ENCODE measurements around the gene OSGIN1. TPM values are rescaled to one million over a fixed set of nuclear protein-coding genes. Genes with fewer than 3 reads are reported as not detected.

OSGIN1 gene
- total and polyA plus RNA-seq, 2 donors (not counting 1 experiment from before 2014, with no cell fraction given): 0.85 to 1.8 TPM

GRCh38 chr16:83998091-83998490, 45.1 kb downstream of the OSGIN1 start:
- Histone ChIP-seq H3K27me3 (replicated peaks in 1 of 4; ENCODE audit: control extremely low read depth in 1 of 4, control insufficient read depth in 3 of 4, insufficient read depth in 4 of 4, low read length in 3 of 4) (peaks cover 0 to 13% (median 2%) of the 10 kb centered on the region in 4 experiments), H3K79me2 (ENCODE audit: control insufficient read depth, insufficient read depth, low read length) (no peaks in the 10 kb centered on the region), H3K9me3 (ENCODE audit: control extremely low read depth in 1 of 3, control insufficient read depth in 2 of 3, insufficient read depth in 1 of 3, low read length in 2 of 3) (peaks cover 0 to 3% (median 0%) of the 10 kb centered on the region in 3 donors), H3K4me3 (ENCODE audit: control extremely low read depth in 1 of 5, extremely low read depth in 1 of 5, insufficient read depth in 1 of 5, low read depth in 2 of 5, low read length in 4 of 5) (no peak overlapping the region), H2AFZ (ENCODE audit: insufficient read depth, low read depth, low read length, poor library complexity, severe bottlenecking) (no peak overlapping the region), H3K9ac (ENCODE audit: low read length) (no peak overlapping the region), H3K4me1 (ENCODE audit: control insufficient read depth in 2 of 2, insufficient read depth in 2 of 2, low read length in 2 of 2) (peaks cover 0 to 4% of the 10 kb centered on the region in 2 donors), H4K20me1 (ENCODE audit: control insufficient read depth, insufficient read depth, low read length, poor library complexity, severe bottlenecking) (no peaks in the 10 kb centered on the region), H3K27ac (ENCODE audit: low read length in 2 of 2) (no peak overlapping the region), H3K36me3 (replicated peaks in 1 of 2; ENCODE audit: control extremely low read depth in 1 of 2, control insufficient read depth in 1 of 2, extremely low read depth in 1 of 2, insufficient read depth in 2 of 2, low read length in 1 of 2) (no peaks in the 10 kb centered on the region), H3K4me2 (replicated peaks; ENCODE audit: low read depth, low read length, poor library complexity, severe bottlenecking) (no peak overlapping the region)
- intact Hi-C loops (cut with micrococcal nuclease): no loop called here
- Mint-ChIP-seq H3K4me3 (no peak overlapping the region), H3K27ac (no peak overlapping the region), H3K9me3 (ENCODE audit: insufficient read depth) (no peaks in the 10 kb centered on the region), H3K27me3 (peaks cover 29% of the 10 kb centered on the region), H3K4me1 (peaks cover 1% of the 10 kb centered on the region)
- ATAC-seq (ENCODE audit: low read depth) (no peak), DNase-seq (no peak)
- ChIA-PET POLR2A (no interaction called here), CTCF (no interaction called here)
- no peak for TF ChIP-seq EZH2 (IDR thresholded peaks at IDR 0.05; ENCODE audit: borderline replicate concordance, insufficient read depth, low read depth, low read length, poor library complexity, severe bottlenecking)
- TF ChIP-seq, protein P1, sequence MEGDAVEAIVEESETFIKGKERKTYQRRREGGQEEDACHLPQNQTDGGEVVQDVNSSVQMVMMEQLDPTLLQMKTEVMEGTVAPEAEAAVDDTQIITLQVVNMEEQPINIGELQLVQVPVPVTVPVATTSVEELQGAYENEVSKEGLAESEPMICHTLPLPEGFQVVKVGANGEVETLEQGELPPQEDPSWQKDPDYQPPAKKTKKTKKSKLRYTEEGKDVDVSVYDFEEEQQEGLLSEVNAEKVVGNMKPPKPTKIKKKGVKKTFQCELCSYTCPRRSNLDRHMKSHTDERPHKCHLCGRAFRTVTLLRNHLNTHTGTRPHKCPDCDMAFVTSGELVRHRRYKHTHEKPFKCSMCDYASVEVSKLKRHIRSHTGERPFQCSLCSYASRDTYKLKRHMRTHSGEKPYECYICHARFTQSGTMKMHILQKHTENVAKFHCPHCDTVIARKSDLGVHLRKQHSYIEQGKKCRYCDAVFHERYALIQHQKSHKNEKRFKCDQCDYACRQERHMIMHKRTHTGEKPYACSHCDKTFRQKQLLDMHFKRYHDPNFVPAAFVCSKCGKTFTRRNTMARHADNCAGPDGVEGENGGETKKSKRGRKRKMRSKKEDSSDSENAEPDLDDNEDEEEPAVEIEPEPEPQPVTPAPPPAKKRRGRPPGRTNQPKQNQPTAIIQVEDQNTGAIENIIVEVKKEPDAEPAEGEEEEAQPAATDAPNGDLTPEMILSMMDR (IDR thresholded peaks at IDR 0.05): no peak
- WGBS (ENCODE audit: insufficient coverage): 89% methylated on average over 13 of the region's 13 CpGs

- Histone ChIP-seq H3K4me2 (replicated peaks; ENCODE audit: low read depth, low read length, poor library complexity, severe bottlenecking) (no peak overlapping the region), H3K4me1 (ENCODE audit: control insufficient read depth in 2 of 2, insufficient read depth in 2 of 2, low read length in 2 of 2) (no peaks in the 10 kb centered on the region), H3K79me2 (ENCODE audit: control insufficient read depth, insufficient read depth, low read length) (no peaks in the 10 kb centered on the region), H3K4me3 (ENCODE audit: control extremely low read depth in 1 of 5, extremely low read depth in 1 of 5, insufficient read depth in 1 of 5, low read depth in 2 of 5, low read length in 4 of 5) (no peak overlapping the region), H3K27ac (ENCODE audit: low read length in 2 of 2) (no peak overlapping the region), H4K20me1 (ENCODE audit: control insufficient read depth, insufficient read depth, low read length, poor library complexity, severe bottlenecking) (no peaks in the 10 kb centered on the region), H3K36me3 (replicated peaks in 1 of 2; ENCODE audit: control extremely low read depth in 1 of 2, control insufficient read depth in 1 of 2, extremely low read depth in 1 of 2, insufficient read depth in 2 of 2, low read length in 1 of 2) (no peaks in the 10 kb centered on the region), H3K9me3 (ENCODE audit: control extremely low read depth in 1 of 3, control insufficient read depth in 2 of 3, insufficient read depth in 1 of 3, low read length in 2 of 3) (peaks cover 0 to 3% (median 0%) of the 10 kb centered on the region in 3 donors), H3K27me3 (replicated peaks in 1 of 4; ENCODE audit: control extremely low read depth in 1 of 4, control insufficient read depth in 3 of 4, insufficient read depth in 4 of 4, low read length in 3 of 4) (peaks cover 0 to 3% (median 0%) of the 10 kb centered on the region in 4 experiments), H3K9ac (ENCODE audit: low read length) (no peak overlapping the region), H2AFZ (ENCODE audit: insufficient read depth, low read depth, low read length, poor library complexity, severe bottlenecking) (no peak overlapping the region)
- intact Hi-C loops (cut with micrococcal nuclease): no loop called here
- Mint-ChIP-seq H3K9me3 (ENCODE audit: insufficient read depth) (no peaks in the 10 kb centered on the region), H3K27me3 (peaks cover 17% of the 10 kb centered on the region), H3K4me3 (no peak overlapping the region), H3K27ac (no peak overlapping the region), H3K4me1 (peaks cover under 1% of the 10 kb centered on the region)
- TF ChIP-seq, protein P1 (IDR thresholded peaks at IDR 0.05): no peak
- TF ChIP-seq EZH2 (IDR thresholded peaks at IDR 0.05; ENCODE audit: borderline replicate concordance, insufficient read depth, low read depth, low read length, poor library complexity, severe bottlenecking): no peak
- 87% methylated on average over 7 of the region's 13 CpGs for WGBS (ENCODE audit: insufficient coverage)
- CTCF ChIA-PET: no interaction called here
- ATAC-seq (ENCODE audit: low read depth) (no peak), DNase-seq (no peak)
- POLR2A ChIA-PET: no interaction called here
Observed at GRCh38 chr16:84000989-84001642, 48.1 kb downstream of the OSGIN1 start.

Measured in B cell (primary cell).